RWPE2 (cell line): ENCODE results near the gene JUND.

Experiments
- ATAC-seq: fragments of 200-7000 bp; cut with Tn5 transposase; 3 replicates; pipeline ENCODE4 v1.9.1; 2021; ENCODE audit warnings: low read depth
- DNase-seq: peaks from one replicate; pipeline ENCODE4 v3.0.0-alpha.2; 2020; ENCODE audit warnings: low spot score
- H3K27ac ChIP-seq: fragments of 450-650 bp; 2 replicates; pipeline ENCODE4 v1.5.1; 2017; ENCODE audit warnings: mild to moderate bottlenecking; ENCODE audit not compliant: poor library complexity, severe bottlenecking
- H3K27me3 ChIP-seq: fragments of 250-450 bp; sonication (Bioruptor Pico); 2 replicates; pipeline ENCODE4 v1.5.1; 2021; ENCODE audit warnings: mild to moderate bottlenecking, moderate library complexity; ENCODE audit not compliant: insufficient read depth, poor library complexity, severe bottlenecking
- H3K36me3 ChIP-seq: fragments of 250-450 bp; sonication (Bioruptor Pico); 2 replicates; pipeline ENCODE4 v1.5.1; 2020; ENCODE audit warnings: low read depth, mild to moderate bottlenecking, moderate library complexity
- H3K4me1 ChIP-seq: fragments of 250-450 bp; sonication (Bioruptor Pico); 2 replicates; pipeline ENCODE4 v1.5.1; 2021; ENCODE audit warnings: mild to moderate bottlenecking, moderate library complexity; ENCODE audit not compliant: insufficient read depth, poor library complexity, severe bottlenecking
- H3K4me3 ChIP-seq: fragments of 250-450 bp; sonication (Bioruptor Pico); 2 replicates; pipeline ENCODE4 v1.5.1; 2021; ENCODE audit warnings: mild to moderate bottlenecking, moderate library complexity; ENCODE audit not compliant: severe bottlenecking
- H3K9me3 ChIP-seq: fragments of 250-450 bp; sonication (Bioruptor Pico); 2 replicates; pipeline ENCODE4 v1.5.1; 2021; ENCODE audit warnings: mild to moderate bottlenecking, moderate library complexity; ENCODE audit not compliant: severe bottlenecking
- CTCF ChIP-seq: fragments of 450-650 bp; IDR thresholded peaks from one replicate; pipeline ENCODE4 v1.5.1; 2017; ENCODE audit warnings: mild to moderate bottlenecking, moderate library complexity; ENCODE audit not compliant: poor library complexity, severe bottlenecking

Gene JUND

GRCh38 chr19:18291590-18292461, 10.4 kb upstream of the JUND start:
- DNase-seq (no peak), ATAC-seq (peak; percentile 65)
- Histone ChIP-seq H3K36me3 (no peaks in the 10 kb centered on the region), H3K4me1 (peaks cover 6% of the 10 kb centered on the region), H3K4me3 (peak overlapping the region; percentile 31), H3K27ac (peak overlapping the region; percentile 64), H3K27me3 (no peaks in the 10 kb centered on the region), H3K9me3 (no peaks in the 10 kb centered on the region)
- TF ChIP-seq CTCF = no peak

GRCh38 chr19:18291019-18291524, 9.7 kb upstream of the JUND start:
- TF ChIP-seq CTCF = no peak
- H3K36me3 ChIP-seq = no peaks in the 10 kb centered on the region
- peaks cover 6% of the 10 kb centered on the region for H3K4me1 ChIP-seq
- DNase-seq = no peak
- no peaks in the 10 kb centered on the region for H3K9me3 ChIP-seq
- peak overlapping the region; percentile 64 for H3K27ac ChIP-seq
- ATAC-seq = no peak
- H3K27me3 ChIP-seq = no peaks in the 10 kb centered on the region
- no peak overlapping the region for H3K4me3 ChIP-seq

GRCh38 chr19:18290302-18291018, 9.0 kb upstream of the JUND start:
- TF ChIP-seq CTCF = no peak
- Histone ChIP-seq H3K9me3 (no peaks in the 10 kb centered on the region), H3K4me1 (peaks cover 6% of the 10 kb centered on the region), H3K4me3 (no peak overlapping the region), H3K27me3 (no peaks in the 10 kb centered on the region), H3K36me3 (no peaks in the 10 kb centered on the region), H3K27ac (no peak overlapping the region)
- DNase-seq (no peak), ATAC-seq (no peak)

- H3K27me3 ChIP-seq = no peaks in the 10 kb centered on the region
- H3K4me1 ChIP-seq = peaks cover 6% of the 10 kb centered on the region
- no peaks in the 10 kb centered on the region for H3K9me3 ChIP-seq
- no peak overlapping the region for H3K27ac ChIP-seq
- TF ChIP-seq CTCF = no peak
- no peaks in the 10 kb centered on the region for H3K36me3 ChIP-seq
- ATAC-seq (no peak), DNase-seq (no peak)
- no peak overlapping the region for H3K4me3 ChIP-seq
Measured at GRCh38 chr19:18289471-18290301, 8.3 kb upstream of the JUND start.
